Stimulated activated CD4-positive, alpha-beta T cell treated with anti-CD3 and anti-CD28 coated beads, Interleukin-2, amount 100 ng/mL, for 24 hours (primary cell): ENCODE results near the gene ZFP36L1.
"Not testable (repeated sequence)": the region's sequence is repeated elsewhere in the genome, so short reads cannot be mapped to it uniquely, and the experiment has no call there.

Source experiments
- DNase-seq, 2 donors: peaks; one replicate each; pipeline ENCODE4 v3.0.0-alpha.2; 2020

The ZFP36L1 gene

GRCh38 chr14:68784226-68784910 lies 8.5 kb downstream of the ZFP36L1 start:
- peak in 1 of 2 donors; percentile 22 for DNase-seq

DNA sequence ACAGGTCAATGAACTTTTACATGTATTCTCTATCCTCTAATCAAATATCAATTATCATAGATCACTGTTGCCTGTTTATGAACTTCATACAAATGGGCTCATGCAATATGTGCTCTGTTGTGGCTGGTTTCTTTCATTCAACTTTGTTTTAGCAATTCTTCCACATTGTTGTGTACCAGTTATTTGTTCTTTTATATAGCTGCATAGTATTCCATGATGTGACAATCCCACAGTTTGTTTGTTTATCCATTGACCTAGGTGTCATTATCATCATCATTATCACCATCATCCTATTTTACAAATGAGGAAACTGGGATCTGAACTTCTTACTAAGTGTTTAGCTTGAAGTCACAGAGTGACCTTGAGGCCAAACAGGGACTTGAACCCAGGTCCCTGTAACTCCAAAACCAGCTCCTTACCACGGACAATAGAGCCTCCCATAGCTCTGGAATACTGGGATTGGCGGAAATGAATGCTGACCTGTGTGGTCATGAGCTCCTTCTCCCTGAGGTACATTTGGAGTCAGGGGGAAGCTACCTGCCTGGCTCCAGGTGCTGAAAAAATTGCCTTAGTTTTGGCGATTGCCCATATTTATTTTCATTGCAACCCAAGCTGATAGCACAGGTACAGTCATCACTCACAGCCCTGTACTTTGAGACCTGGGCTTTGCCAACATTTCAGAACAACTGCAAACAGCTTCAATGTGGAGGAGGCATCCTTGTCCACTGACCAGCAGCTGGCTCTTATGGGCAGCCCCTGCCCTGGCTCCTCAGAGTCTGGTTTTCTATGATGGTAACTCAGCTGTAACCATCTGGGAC lies 9.2 kb downstream of the ZFP36L1 start:
- peak in 1 of 2 donors; percentile 14 for DNase-seq

DNA sequence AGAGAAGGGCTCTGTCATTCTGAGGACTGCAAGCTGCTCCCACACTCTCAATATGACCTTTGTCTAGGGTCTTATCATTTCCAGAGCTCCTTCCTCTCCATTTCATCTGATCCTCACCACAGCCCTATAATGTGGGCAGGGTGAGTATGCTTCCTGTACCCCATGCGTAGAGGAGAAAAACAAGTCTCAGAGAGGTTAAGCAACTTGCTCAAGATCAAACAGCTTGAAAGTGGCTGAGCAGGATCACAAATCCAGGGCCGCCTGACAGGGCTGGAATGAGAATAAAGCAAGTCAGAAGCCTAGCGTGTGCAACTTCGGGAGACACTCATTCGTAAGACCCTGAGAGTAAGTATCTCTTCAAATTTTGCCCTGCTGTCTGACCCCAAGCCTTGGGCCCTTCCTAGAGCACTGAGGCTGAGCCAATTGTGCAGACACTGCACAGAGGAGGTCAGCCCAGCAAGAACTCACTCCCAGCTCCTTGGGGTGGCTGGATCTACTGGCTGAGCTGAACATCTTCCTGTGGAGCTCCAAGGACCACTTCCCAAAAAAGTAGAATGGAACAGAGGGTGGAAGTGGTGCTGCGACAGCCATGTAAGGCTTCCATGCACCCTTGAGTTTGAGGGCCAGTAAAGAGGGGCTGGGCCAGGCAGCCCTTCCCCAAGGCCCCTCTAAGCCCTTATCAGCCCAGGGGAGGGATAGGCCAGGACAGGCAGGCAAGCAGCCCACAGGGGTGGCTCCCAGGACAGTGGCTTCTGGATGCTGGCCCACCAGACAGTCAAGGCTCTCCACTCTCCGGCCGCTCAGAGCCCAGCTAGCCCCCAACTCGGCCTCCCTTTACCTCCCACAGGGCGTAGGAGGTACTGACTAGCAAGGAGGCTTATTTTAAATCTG lies 10.5 kb downstream of the ZFP36L1 start:
- peak; percentile 56 to 58 for DNase-seq

GRCh38 chr14:68781161-68782021 lies 11.5 kb downstream of the ZFP36L1 start:
- peak; percentile 51 to 55 for DNase-seq

DNA sequence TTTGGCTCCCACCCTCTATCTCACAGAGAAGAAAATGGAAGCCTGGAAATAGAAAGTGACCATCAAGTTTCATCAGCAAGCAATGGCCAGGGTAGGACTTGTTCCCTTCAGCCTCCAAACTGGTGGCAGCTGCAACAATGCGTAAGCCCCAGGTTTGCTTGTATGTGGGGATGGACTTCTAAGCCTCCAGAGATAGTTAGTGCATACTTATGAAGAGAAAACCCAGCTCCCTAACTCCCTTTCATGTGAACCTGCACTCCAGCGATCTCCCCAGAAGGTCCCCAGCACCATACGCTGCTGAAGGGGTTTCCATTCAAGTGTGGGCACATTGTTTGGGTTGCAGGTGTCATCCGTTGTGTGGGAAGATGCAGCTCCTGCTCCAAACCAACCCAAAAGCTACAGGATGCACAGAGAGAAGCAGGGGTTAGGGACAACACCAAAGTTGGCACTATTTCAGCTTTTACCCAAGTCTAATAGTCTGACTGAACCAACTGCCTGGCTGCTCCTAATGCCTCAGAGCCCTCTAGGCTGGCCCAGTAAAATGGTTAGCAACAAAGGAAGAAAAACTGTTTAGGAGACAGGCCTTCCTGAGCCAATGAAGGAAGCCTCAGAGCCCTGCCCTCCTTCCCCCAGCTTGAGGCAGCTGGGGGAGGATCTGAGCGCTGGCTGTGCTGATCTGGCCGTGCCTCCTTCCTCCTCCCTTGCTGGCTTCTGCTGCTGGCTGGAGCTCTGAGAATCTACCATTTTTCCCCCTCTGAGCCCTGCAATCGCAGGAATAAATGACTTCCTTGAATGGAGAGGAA lies 12.3 kb downstream of the ZFP36L1 start:
- DNase-seq = peak; percentile 33 to 38

DNA sequence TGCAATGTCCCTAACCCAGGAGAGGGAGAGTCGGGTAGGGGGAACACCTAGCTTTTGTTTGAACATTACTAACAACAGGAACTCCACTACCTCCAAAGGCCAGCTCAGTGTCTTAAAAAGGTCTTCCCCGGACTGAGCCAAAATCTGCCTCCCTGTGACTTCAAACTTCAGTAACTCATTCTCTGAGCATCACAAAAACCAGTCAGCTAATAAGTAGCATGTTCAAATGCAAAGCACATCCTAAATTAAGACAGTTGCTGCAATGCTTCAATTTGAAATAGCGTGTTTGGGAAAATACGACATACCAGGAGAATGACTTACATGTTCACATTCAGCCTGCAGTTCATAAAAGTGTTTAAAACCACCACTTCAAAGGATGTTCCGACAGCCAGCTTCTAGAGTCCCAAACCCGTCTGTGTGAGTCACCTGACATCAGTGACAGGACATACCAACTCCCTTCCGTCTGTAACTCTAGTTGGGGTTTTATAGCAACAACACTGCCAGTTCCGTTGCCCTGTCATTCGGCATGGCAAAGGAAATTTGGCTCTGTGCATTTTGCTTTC lies 13.0 kb downstream of the ZFP36L1 start:
- peak; percentile 42 to 59 for DNase-seq

GRCh38 chr14:68777644-68778043 lies 15.2 kb downstream of the ZFP36L1 start:
- no peak for DNase-seq

DNA sequence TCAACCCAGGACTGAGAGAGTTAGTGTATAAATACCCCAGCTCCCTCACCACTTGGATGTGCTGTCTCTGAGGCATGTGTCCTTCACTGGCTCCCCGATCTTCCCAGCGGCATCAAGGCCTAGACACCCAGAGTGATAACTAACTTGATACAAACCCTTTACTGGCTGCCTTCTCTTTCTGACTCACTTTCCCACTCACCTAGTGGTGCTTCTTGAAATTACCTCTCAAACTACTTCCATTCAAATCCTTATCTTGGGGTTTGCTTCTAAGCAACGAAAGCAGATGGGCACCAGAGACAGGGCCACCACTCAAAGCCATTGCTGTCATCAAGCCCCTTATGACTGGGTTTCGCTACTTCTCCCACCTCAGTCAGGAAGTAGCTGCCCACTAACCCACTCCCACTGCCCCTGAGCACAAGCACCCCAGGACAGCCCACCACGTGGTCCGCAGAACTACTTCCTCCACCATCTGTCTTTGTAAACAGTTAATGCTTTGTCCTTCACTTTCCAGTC lies 17.2 kb downstream of the ZFP36L1 start:
- no peak for DNase-seq

GRCh38 chr14:68774771-68775613 lies 17.9 kb downstream of the ZFP36L1 start:
- no peak for DNase-seq

GRCh38 chr14:68772761-68773381 lies 20.0 kb downstream of the ZFP36L1 start:
- DNase-seq = no peak

- DNase-seq = no peak
Observed at GRCh38 chr14:68771631-68772030, 21.2 kb downstream of the ZFP36L1 start.

- no peak for DNase-seq
Observed at GRCh38 chr14:68770553-68771286, 22.1 kb downstream of the ZFP36L1 start.

DNA sequence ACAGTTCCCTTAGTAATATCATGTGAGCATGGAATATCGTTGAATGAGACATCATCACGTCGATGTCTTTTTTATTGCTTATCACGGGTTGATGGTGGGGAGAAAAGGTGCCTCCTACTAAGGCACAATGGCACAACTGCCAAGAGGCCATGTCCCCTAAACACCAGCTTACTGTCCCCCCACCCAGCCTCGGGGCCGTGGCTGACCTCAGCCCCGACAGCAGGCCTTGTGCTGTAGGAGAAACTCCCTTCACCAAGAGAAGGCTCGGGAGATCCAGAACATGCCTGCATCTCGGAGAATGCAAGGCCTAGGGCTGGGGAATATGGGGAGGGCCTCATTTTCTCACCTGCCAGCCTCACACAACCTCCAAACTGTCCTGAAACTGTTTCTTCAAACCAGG lies 22.8 kb downstream of the ZFP36L1 start:
- DNase-seq = no peak

DNA sequence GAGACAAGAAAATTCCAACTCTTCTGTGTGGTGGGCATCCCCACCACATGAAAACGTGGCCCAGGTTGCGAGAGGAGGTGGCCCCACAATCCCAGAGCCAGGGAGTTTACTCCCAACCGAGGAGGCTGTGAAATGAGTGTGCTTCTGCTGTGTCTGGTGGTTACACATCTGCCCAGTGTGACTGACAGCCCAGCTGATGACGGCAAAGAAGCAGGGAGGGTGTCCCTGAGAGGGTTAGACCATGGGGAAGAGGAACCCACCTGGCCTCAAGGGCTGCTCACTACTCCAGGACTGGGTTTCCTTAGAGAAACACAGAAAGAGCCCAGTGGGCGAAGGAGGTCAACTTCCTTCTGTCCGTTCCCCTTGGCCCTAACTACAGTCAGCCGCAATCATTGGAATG lies 24.6 kb downstream of the ZFP36L1 start:
- no peak for DNase-seq

DNA sequence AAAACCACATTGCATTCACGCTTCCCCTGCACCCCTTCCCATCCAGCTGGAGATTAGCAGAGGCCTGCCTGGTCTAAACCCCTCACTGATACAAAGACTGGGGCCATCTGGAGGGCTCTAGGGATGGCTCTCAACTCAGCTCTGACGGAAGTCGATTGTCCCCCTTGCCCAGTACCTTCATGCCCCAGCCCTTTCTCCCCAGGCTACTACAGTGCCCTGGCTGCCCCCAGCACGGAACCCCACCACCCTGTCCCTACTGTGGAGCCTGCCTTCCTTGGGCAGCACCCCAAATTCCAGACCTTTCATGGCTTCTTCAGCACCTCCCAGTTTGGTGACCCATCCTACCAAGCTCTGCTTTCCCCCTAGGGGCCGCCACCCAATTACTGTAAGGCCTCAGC lies 25.6 kb downstream of the ZFP36L1 start:
- no peak for DNase-seq

- DNase-seq = no peak
Observed at GRCh38 chr14:68766299-68767247, 26.3 kb downstream of the ZFP36L1 start.

DNA sequence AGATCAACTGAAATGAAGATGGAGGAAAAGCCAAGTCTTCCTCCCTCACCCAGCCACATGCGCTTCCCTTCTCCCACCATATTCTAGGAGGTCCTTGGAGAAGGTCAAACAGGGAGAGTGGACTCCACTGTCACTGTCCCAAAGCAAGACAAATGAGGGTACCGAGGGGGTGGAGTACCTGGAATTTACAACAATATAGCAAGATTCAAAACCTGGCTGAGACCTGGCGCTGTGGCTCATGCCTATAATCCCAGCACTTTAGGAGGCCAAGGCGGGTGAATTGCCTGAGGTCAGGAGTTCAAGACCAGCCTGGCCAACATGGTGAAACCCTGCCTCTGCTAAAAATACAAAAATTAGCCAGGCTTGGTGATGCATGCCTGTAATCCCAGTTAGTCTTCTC lies 29.0 kb downstream of the ZFP36L1 start:
- DNase-seq = not testable (repeated sequence)
